Chondrocyte (in vitro differentiated cells): ENCODE measurements around the gene VPS39. TPM values are rescaled to one million over a fixed set of nuclear protein-coding genes. Genes with fewer than 3 reads are reported as not detected.
"Not testable (repeated sequence)": the region's sequence is repeated elsewhere in the genome, so short reads cannot be mapped to it uniquely, and the experiment has no call there.

Experiments used
- DNase-seq: peaks from one replicate; pipeline ENCODE4 v3.0.0; 2021; ENCODE audit warnings: mixed read lengths, low spot score
- H3K27ac Mint-ChIP-seq: one replicate; pipeline ENCODE4 v1.8.0; 2021; ENCODE audit warnings: mild to moderate bottlenecking, moderate library complexity, mixed read lengths; ENCODE audit not compliant: unreplicated experiment
- H3K27me3 Mint-ChIP-seq: 2 replicates; pipeline ENCODE4 v1.8.0; 2021; ENCODE audit warnings: low read depth, mixed read lengths
- H3K36me3 Mint-ChIP-seq: 2 replicates; pipeline ENCODE4 v1.8.0; 2021; ENCODE audit warnings: low read depth, mixed read lengths
- H3K4me1 Mint-ChIP-seq: 2 replicates; pipeline ENCODE4 v1.8.0; 2021; ENCODE audit warnings: low read depth, mild to moderate bottlenecking, mixed read lengths
- H3K4me3 Mint-ChIP-seq: one replicate; pipeline ENCODE4 v1.8.0; 2021; ENCODE audit warnings: mild to moderate bottlenecking, moderate library complexity, mixed read lengths; ENCODE audit not compliant: unreplicated experiment
- H3K9me3 Mint-ChIP-seq: 2 replicates; pipeline ENCODE4 v1.8.0; 2021; ENCODE audit warnings: low read depth, mixed read lengths
- total RNA-seq: library from RNA; stranded (reverse); gene quantifications from 3 replicates; pipeline ENCODE4 v1.2.1, GENCODE V29; 2021
- TF ChIP-seq, protein P1 (sequence below): fragments of 200-600 bp; sonication (generic); IDR thresholded peaks from 2 replicates; pipeline ENCODE4 v1.5.0; 2021; ENCODE audit warnings: antibody characterized with exemption, mild to moderate bottlenecking, moderate library complexity

The VPS39 gene
- total RNA-seq, 1 donor from 2014 or later: 53.5 TPM

DNA sequence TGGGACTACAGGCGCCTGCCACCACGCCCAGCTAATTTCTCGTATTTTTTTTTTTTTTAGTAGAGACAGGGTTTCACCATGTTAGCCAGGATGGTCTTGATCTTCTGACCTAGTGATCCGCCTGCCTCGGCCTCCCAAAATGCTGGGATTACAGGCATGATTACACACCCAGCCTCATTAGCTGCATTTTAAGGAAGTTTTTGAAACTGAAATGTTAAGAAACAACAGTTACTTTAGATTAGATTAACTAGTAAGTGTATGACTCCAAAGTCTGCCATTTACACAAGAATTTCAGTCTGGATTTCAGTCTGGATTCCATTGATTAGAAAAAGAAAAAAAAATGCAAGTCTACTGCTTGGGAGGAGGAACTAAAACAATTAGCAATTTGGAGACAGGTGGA is 24.5 kb upstream of the VPS39 start:
- H3K36me3 Mint-ChIP-seq: peaks cover 24% of the 10 kb centered on the region
- TF ChIP-seq, protein P1, sequence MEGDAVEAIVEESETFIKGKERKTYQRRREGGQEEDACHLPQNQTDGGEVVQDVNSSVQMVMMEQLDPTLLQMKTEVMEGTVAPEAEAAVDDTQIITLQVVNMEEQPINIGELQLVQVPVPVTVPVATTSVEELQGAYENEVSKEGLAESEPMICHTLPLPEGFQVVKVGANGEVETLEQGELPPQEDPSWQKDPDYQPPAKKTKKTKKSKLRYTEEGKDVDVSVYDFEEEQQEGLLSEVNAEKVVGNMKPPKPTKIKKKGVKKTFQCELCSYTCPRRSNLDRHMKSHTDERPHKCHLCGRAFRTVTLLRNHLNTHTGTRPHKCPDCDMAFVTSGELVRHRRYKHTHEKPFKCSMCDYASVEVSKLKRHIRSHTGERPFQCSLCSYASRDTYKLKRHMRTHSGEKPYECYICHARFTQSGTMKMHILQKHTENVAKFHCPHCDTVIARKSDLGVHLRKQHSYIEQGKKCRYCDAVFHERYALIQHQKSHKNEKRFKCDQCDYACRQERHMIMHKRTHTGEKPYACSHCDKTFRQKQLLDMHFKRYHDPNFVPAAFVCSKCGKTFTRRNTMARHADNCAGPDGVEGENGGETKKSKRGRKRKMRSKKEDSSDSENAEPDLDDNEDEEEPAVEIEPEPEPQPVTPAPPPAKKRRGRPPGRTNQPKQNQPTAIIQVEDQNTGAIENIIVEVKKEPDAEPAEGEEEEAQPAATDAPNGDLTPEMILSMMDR: no peak
- no peaks in the 10 kb centered on the region for H3K4me1 Mint-ChIP-seq
- DNase-seq: no peak
- no peak overlapping the region for H3K27ac Mint-ChIP-seq
- H3K9me3 Mint-ChIP-seq: no peaks in the 10 kb centered on the region
- no peaks in the 10 kb centered on the region for H3K27me3 Mint-ChIP-seq
- no peak overlapping the region for H3K4me3 Mint-ChIP-seq

DNA sequence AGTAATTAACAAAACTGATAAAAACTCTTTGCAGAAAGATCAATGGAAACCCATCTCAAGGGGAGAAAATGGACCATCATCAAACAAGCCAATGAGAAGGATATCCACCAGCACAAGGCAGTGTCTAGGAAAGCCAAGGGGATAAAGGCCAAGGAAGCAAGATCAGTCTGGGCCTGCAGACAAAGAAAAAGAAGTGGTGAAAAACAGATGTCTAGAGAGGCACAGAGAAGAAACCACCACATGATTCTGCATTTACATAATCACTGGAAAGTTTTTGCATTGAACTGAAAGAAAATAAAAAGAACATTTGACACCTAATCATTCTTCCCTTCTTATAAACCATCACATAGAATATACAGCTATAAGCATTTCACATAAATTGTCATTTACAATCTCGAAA is 23.0 kb upstream of the VPS39 start:
- Mint-ChIP-seq H3K36me3 (peaks cover 25% of the 10 kb centered on the region), H3K4me3 (no peak overlapping the region), H3K9me3 (no peaks in the 10 kb centered on the region), H3K27me3 (no peaks in the 10 kb centered on the region), H3K27ac (peak overlapping the region; percentile 56), H3K4me1 (no peaks in the 10 kb centered on the region)
- TF ChIP-seq, protein P1: no peak
- no peak for DNase-seq

DNA sequence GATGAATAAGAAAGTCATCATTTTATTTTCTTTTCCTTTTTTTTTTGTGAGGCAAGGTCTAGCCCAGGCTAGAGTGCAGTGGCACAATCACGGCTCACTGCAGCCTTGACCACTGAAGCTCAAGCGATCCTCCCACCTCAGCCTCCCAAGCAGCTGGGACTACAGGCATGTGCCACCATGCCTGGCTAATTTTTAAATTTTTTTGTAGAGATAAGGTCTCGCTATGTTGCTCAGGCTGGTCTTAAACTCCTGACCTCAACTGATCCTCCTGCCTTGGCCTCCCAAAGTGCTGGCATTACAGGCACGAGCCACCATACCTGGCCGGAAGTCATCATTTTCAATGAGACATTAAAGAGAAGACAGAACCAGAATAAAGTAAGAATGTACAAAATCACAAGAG is 20.9 kb upstream of the VPS39 start:
- not testable (repeated sequence) for H3K4me3 Mint-ChIP-seq, H3K27ac Mint-ChIP-seq, DNase-seq, H3K4me1 Mint-ChIP-seq, H3K9me3 Mint-ChIP-seq, H3K27me3 Mint-ChIP-seq
- peaks cover 29% of the 10 kb centered on the region for H3K36me3 Mint-ChIP-seq

DNA sequence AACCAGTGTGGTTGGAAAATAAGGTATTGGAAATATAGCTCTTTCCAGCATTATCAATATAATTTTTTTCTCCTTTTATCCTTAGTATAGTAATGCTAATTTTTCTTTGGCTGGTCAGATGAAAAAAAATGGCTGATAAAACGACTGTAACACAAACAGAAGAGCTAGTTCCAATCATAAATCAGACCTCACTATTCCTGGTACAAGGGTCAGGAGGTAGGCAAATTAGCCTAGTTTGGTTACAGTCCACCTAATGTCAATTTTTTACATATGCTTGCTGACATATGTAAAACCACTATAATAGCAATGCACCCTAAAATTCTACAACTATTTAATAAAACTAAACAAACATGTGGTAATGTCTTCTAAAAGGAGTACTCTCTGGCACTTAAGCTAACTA is 19.9 kb upstream of the VPS39 start:
- Mint-ChIP-seq H3K27ac (no peak overlapping the region), H3K4me1 (no peaks in the 10 kb centered on the region), H3K27me3 (no peaks in the 10 kb centered on the region), H3K36me3 (peaks cover 27% of the 10 kb centered on the region), H3K9me3 (no peaks in the 10 kb centered on the region), H3K4me3 (no peak overlapping the region)
- TF ChIP-seq, protein P1: no peak
- no peak for DNase-seq

GRCh38 chr15:42226648-42227047 is 18.5 kb upstream of the VPS39 start:
- no peak for DNase-seq
- TF ChIP-seq, protein P1: no peak
- H3K27ac Mint-ChIP-seq: no peak overlapping the region
- no peaks in the 10 kb centered on the region for H3K4me1 Mint-ChIP-seq
- H3K36me3 Mint-ChIP-seq: peaks cover 24% of the 10 kb centered on the region
- H3K27me3 Mint-ChIP-seq: no peaks in the 10 kb centered on the region
- no peaks in the 10 kb centered on the region for H3K9me3 Mint-ChIP-seq
- H3K4me3 Mint-ChIP-seq: no peak overlapping the region

DNA sequence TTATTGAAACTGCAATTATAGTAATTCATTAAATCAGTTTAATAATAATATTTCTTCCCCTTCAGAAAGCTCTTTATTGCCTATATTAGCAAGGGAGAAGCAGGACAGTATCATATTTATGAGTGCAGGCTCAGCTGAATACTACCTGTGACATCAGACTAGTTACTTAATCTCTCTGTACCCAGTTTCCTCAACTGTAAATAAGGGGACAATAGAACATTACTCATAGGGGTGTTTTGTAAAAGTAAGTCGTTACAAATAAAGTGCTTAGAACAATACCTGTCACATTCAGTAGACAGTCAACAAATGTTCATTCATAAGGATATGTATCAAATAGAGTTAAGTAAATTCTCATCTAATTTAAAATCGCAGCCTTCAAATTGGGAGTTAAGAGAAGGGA is 12.1 kb upstream of the VPS39 start:
- H3K27ac Mint-ChIP-seq: no peak overlapping the region
- H3K27me3 Mint-ChIP-seq: no peaks in the 10 kb centered on the region
- no peak overlapping the region for H3K4me3 Mint-ChIP-seq
- TF ChIP-seq, protein P1: no peak
- no peaks in the 10 kb centered on the region for H3K9me3 Mint-ChIP-seq
- peaks cover 25% of the 10 kb centered on the region for H3K36me3 Mint-ChIP-seq
- DNase-seq: no peak
- no peaks in the 10 kb centered on the region for H3K4me1 Mint-ChIP-seq
